ENCODE results near the gene NFKBIB. TPM values are rescaled to one million over a fixed set of nuclear protein-coding genes. Genes with fewer than 3 reads are reported as not detected.
"Not testable (repeated sequence)": the region's sequence is repeated elsewhere in the genome, so short reads cannot be mapped to it uniquely, and the experiment has no call there.

NFKBIB gene, protein sequence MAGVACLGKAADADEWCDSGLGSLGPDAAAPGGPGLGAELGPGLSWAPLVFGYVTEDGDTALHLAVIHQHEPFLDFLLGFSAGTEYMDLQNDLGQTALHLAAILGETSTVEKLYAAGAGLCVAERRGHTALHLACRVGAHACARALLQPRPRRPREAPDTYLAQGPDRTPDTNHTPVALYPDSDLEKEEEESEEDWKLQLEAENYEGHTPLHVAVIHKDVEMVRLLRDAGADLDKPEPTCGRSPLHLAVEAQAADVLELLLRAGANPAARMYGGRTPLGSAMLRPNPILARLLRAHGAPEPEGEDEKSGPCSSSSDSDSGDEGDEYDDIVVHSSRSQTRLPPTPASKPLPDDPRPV
- total RNA-seq = 10 to 100 TPM; 23.6 to 25.2 TPM
- polyA plus RNA-seq = 10 to 100 TPM in 1 of 3 donors, 1 to 10 TPM in 2; 7.9 to 12.9 (median 9.5) TPM
- total RNA-seq = 23.1 to 78.1 (median 32.8) reads per million in 6 experiments

DNA sequence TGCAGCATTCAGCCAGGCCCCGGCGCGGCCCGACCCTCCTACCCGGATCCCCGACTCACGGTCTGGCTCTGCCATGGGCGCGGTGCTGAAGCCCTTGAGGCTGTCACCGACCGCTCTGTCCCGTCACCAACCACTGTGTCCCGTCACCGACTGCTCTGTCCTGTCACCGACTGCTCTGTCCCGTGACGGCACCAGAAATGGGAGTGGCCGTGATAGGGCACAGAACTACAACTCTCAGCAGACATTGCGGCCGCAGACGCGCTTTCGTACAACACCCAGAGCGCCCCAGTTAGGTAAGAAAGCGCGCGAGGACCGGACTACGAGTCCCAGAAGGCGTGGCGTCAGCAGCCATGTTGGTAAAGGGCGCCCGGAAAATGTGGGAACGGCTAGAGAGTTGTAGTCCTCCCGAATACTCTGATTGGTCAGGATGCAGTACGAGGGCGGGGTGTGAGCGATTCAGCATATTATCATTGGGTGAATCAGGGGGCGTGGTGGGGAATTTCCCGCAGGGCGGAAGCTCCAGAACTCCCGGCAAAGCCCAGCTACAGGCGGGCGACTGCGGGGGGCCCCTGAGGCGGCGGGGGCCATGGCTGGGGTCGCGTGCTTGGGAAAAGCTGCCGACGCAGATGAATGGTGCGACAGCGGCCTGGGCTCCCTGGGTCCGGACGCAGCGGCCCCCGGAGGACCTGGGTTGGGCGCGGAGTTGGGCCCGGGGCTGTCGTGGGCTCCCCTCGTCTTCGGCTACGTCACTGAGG is at the start of gene NFKBIB, which contains the start of gene SIRT2:
TSS of gene NFKBIB (plus strand) at position 523 of the 755 bp plus-strand sequence. CDS start at position 587, 64 bp downstream.
TSS of gene SIRT2 (minus strand) at position 172 of the 755 bp plus-strand sequence. CDS start at position 75, 97 bp downstream.
- POLR2A ChIA-PET = interaction anchor here (0.7 to 2.0 kb wide), 11 partner anchors 9 to 281 kb away, joined by 3 to 12 read pairs (median 6); partner anchors contain the start of genes ACTN4, EIF3K, HNRNPL and MRPS12

GRCh38 chr19:38850436-38850975 is 49.3 kb upstream of the NFKBIB start:
- peak in 8 of 10 donors; percentile 92 to 100 (median 99) for DNase-seq
- POLR2A ChIA-PET = interaction anchor here (0.5 to 9.5 kb wide), 16 partner anchors 8 to 630 kb away, joined by 3 to 302 read pairs (median 7); partner anchors contain the start of genes ECH1, MRPS12, NFKBIB and RINL
- H3K36me3 Mint-ChIP-seq = peaks cover 2 to 35% (median 15%) of the 10 kb centered on the region in 3 donors
- peak overlapping the region; percentile 95 to 100 (median 99) for H3K27ac Mint-ChIP-seq
- H3K4me3 Mint-ChIP-seq = peak overlapping the region; percentile 92 to 99 (median 95)
- peak; percentile 76 to 79 for ATAC-seq
- H3K27me3 Mint-ChIP-seq = peaks cover 0 to 3% (median 0%) of the 10 kb centered on the region in 5 donors
- H3K4me1 Mint-ChIP-seq = peaks cover 25 to 59% (median 55%) of the 10 kb centered on the region in 4 donors
- peaks cover 0 to 4% (median 0%) of the 10 kb centered on the region in 9 donors for H3K9me3 Mint-ChIP-seq

More for the DNA sequence above, at the start of gene NFKBIB, which contains the start of gene SIRT2:
- ATAC-seq (peak; percentile 89), DNase-seq (peak; percentile 91 to 100 (median 99))
- no peaks in the 10 kb centered on the region for H3K27me3 Mint-ChIP-seq
- peak within 1 kb of the TSS; percentile 86 to 100 (median 97) for H3K4me3 Mint-ChIP-seq
- peaks cover 0 to 14% (median 4%) of the 10 kb centered on the region in 3 donors for H3K36me3 Mint-ChIP-seq
- H3K4me1 Mint-ChIP-seq = peaks cover 22 to 61% (median 55%) of the 10 kb centered on the region in 4 donors
- peak within 1 kb of the TSS; percentile 93 to 100 (median 99) for H3K27ac Mint-ChIP-seq
- H3K9me3 Mint-ChIP-seq = no peaks in the 10 kb centered on the region

GRCh38 chr19:38850976-38851621 is 48.7 kb upstream of the NFKBIB start:
- Mint-ChIP-seq H3K27me3 (peaks cover 0 to 3% (median 0%) of the 10 kb centered on the region in 5 donors), H3K4me1 (peaks cover 23 to 53% (median 50%) of the 10 kb centered on the region in 4 donors), H3K36me3 (peaks cover 0 to 30% (median 11%) of the 10 kb centered on the region in 3 donors), H3K27ac (peak overlapping the region; percentile 95 to 100 (median 99)), H3K4me3 (peak overlapping the region; percentile 92 to 99 (median 95)), H3K9me3 (peaks cover 0 to 4% (median 0%) of the 10 kb centered on the region in 9 donors)
- ATAC-seq (no peak), DNase-seq (peak in 9 of 10 donors; percentile 32 to 76 (median 51))
- POLR2A ChIA-PET = interaction anchor here (0.5 to 9.5 kb wide), 16 partner anchors 9 to 553 kb away, joined by 3 to 302 read pairs (median 8); partner anchors contain the start of genes ECH1, MRPS12, NFKBIB and RINL

DNA sequence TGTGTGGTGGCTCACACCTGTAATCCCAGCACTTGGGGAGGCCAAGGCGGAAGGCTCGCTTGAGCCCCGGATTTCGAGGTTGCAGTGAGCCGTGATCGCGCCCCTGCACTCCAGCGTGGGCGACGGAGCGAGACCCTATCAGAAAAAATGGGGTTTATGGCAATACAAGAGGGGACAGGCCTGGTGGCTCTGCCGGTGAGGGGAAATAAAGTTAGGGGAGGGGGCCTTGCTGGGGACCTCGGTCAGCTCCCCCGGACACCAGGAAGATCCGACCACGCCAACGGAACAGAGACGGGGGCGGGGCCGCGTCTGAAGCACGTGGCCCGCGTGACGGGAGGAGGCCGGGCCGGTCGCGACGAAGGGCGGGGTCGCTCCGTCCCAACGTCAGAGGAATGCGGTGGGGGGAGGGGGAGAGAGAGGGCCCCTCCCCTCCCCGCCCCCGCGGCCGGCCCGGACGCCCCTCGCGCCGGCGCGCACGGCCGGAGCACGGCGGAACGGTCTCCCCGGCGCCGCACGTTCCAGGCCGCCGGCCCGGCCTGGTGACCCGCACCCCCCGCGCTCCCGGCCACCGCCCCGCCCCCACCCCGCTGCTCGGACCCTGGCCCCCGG is 48.0 kb upstream of the NFKBIB start:
- POLR2A ChIA-PET = interaction anchor here (0.6 to 9.5 kb wide), 15 partner anchors 10 to 553 kb away, joined by 3 to 302 read pairs (median 8); partner anchors contain the start of genes ECH1, MRPS12, NFKBIB and RINL
- H3K4me3 Mint-ChIP-seq = peak overlapping the region; percentile 92 to 99 (median 95)
- peaks cover 0 to 3% (median 0%) of the 10 kb centered on the region in 5 donors for H3K27me3 Mint-ChIP-seq
- H3K36me3 Mint-ChIP-seq = peaks cover 0 to 24% (median 7%) of the 10 kb centered on the region in 3 donors
- H3K9me3 Mint-ChIP-seq = peaks cover 0 to 4% (median 0%) of the 10 kb centered on the region in 9 donors
- peak; percentile 78 to 94 (median 85) for DNase-seq
- no peak for ATAC-seq
- peak overlapping the region; percentile 95 to 100 (median 99) for H3K27ac Mint-ChIP-seq
- H3K4me1 Mint-ChIP-seq = peaks cover 24 to 56% (median 50%) of the 10 kb centered on the region in 4 donors

GRCh38 chr19:38852231-38853044 is 47.3 kb upstream of the NFKBIB start:
- peak overlapping the region; percentile 91 to 98 (median 96) for H3K27ac Mint-ChIP-seq
- H3K4me3 Mint-ChIP-seq = peak overlapping the region; percentile 85 to 98 (median 92)
- peaks cover 25 to 56% (median 51%) of the 10 kb centered on the region in 4 donors for H3K4me1 Mint-ChIP-seq
- peaks cover 0 to 3% (median 0%) of the 10 kb centered on the region in 5 donors for H3K27me3 Mint-ChIP-seq
- DNase-seq = peak in 7 of 10 donors; percentile 41 to 77 (median 46)
- H3K9me3 Mint-ChIP-seq = peaks cover 0 to 4% (median 0%) of the 10 kb centered on the region in 9 donors
- ATAC-seq = no peak
- H3K36me3 Mint-ChIP-seq = peaks cover 0 to 17% (median 7%) of the 10 kb centered on the region in 3 donors
- POLR2A ChIA-PET = interaction anchor here (0.7 to 9.5 kb wide), 9 partner anchors 10 to 538 kb away, joined by 3 to 302 read pairs (median 8); partner anchors contain the start of genes ECH1, MRPS12, PAF1 and RINL

GRCh38 chr19:38853214-38853613 is 46.6 kb upstream of the NFKBIB start:
- Mint-ChIP-seq H3K4me3 (peak overlapping the region; percentile 85 to 98 (median 92)), H3K27me3 (peaks cover 0 to 3% (median 0%) of the 10 kb centered on the region in 5 donors), H3K27ac (peak overlapping the region in 9 of 10 donors; percentile 95 to 98 (median 97)), H3K4me1 (peaks cover 25 to 53% (median 49%) of the 10 kb centered on the region in 4 donors), H3K9me3 (peaks cover 0 to 4% (median 0%) of the 10 kb centered on the region in 9 donors), H3K36me3 (peaks cover 0 to 10% (median 7%) of the 10 kb centered on the region in 3 donors)
- POLR2A ChIA-PET = interaction anchor here (0.7 to 9.5 kb wide), 6 partner anchors 11 to 537 kb away, joined by 3 to 302 read pairs (median 48); partner anchors contain the start of genes ECH1, MRPS12, PAF1 and RINL
- no peak for DNase-seq
- no peak for ATAC-seq

DNA sequence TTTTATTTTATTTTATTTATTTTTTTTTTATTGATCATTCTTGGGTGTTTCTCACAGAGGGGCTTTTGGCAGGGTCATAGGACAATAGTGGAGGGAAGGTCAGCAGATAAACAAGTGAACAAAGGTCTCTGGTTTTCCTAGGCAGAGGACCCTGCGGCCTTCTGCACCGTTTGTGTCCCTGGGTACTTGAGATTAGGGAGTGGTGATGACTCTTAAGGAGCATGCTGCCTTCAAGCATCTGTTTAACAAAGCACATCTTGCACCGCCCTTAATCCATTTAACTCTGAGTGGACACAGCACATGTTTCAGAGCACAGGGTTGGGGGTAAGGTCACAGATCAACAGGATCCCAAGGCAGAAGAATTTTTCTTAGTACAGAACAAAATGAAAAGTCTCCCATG is 44.8 kb upstream of the NFKBIB start:
- H3K27me3 Mint-ChIP-seq, H3K36me3 Mint-ChIP-seq, H3K9me3 Mint-ChIP-seq, DNase-seq, ATAC-seq: not testable (repeated sequence)
- H3K27ac Mint-ChIP-seq = peak overlapping the region in 1 of 10 donors; percentile 46
- peak overlapping the region in 1 of 10 donors; percentile 28 for H3K4me3 Mint-ChIP-seq
- H3K4me1 Mint-ChIP-seq = peaks cover 18 to 54% (median 40%) of the 10 kb centered on the region in 4 donors
- POLR2A ChIA-PET = interaction anchor here (4.8 to 9.5 kb wide), 2 partner anchors 11 to 22 kb away, joined by 65 to 302 read pairs; partner anchors contain the start of gene RINL

DNA sequence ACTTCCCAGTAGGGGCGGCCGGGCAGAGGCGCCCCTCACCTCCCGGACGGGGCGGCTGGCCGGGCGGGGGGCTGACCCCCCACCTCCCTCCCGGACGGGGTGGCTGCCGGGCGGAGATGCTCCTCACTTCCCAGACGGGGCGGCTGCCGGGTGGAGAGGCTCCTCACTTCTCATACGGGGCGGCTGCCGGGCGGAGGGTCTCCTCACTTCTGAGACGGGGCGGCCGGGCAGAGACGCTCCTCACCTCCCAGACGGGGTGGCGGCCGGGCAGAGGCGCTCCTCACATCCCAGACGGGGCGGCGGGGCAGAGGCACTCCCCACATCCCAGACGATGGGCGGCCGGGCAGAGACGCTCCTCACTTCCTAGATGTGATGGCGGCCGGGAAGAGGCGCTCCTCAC is 44.0 kb upstream of the NFKBIB start:
- POLR2A ChIA-PET, H3K9me3 Mint-ChIP-seq, DNase-seq, H3K27me3 Mint-ChIP-seq, ATAC-seq, H3K36me3 Mint-ChIP-seq: not testable (repeated sequence)
- Mint-ChIP-seq H3K4me1 (peaks cover 18 to 53% (median 39%) of the 10 kb centered on the region in 4 donors), H3K27ac (peak overlapping the region in 1 of 10 donors; percentile 17), H3K4me3 (peak overlapping the region in 1 of 10 donors; percentile 42)

DNA sequence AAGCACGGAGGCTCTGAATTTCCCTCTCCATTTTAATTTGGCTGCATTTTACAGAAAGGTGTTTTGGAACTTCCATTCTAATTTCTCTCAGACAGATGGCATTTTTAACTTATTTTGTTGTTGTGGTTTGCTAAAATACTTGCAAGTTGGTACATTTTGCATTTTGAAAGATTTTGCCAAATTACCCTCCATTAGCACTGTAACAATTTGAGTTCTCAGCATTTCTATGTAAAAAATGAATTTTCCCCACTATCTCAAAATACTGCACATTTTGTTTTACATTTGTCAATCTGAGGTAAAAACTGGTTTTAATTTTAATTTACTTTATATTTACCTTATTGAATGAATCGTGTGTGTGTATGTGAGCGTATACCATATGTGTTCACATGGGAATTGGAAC is 43.0 kb upstream of the NFKBIB start:
- peak overlapping the region in 8 of 10 donors; percentile 48 to 86 (median 66) for H3K4me3 Mint-ChIP-seq
- POLR2A ChIA-PET = interaction anchor here (0.6 to 2.3 kb wide), 8 partner anchors 7 to 57 kb away, joined by 3 to 22 read pairs (median 6); partner anchors contain the start of gene HNRNPL
- H3K4me1 Mint-ChIP-seq = peaks cover 10 to 52% (median 31%) of the 10 kb centered on the region in 4 donors

More for the DNA sequence above, 43.0 kb upstream of the NFKBIB start:
- Mint-ChIP-seq H3K9me3 (peaks cover 0 to 4% (median 0%) of the 10 kb centered on the region in 9 donors), H3K27ac (peak overlapping the region in 9 of 10 donors; percentile 31 to 92 (median 82)), H3K27me3 (peaks cover 0 to 1% (median 0%) of the 10 kb centered on the region in 5 donors), H3K36me3 (no peaks in the 10 kb centered on the region)
- ATAC-seq = no peak
- DNase-seq = no peak

All from naive thymus-derived CD8-positive, alpha-beta T cell (primary cell).